ENCODE measurements around the gene FBXO46. TPM values are rescaled to one million over a fixed set of nuclear protein-coding genes. Genes with fewer than 3 reads are reported as not detected.

FBXO46 gene
- total RNA-seq, 2 experiments from 2014 or later = 27.5 to 32.2 TPM

DNA sequence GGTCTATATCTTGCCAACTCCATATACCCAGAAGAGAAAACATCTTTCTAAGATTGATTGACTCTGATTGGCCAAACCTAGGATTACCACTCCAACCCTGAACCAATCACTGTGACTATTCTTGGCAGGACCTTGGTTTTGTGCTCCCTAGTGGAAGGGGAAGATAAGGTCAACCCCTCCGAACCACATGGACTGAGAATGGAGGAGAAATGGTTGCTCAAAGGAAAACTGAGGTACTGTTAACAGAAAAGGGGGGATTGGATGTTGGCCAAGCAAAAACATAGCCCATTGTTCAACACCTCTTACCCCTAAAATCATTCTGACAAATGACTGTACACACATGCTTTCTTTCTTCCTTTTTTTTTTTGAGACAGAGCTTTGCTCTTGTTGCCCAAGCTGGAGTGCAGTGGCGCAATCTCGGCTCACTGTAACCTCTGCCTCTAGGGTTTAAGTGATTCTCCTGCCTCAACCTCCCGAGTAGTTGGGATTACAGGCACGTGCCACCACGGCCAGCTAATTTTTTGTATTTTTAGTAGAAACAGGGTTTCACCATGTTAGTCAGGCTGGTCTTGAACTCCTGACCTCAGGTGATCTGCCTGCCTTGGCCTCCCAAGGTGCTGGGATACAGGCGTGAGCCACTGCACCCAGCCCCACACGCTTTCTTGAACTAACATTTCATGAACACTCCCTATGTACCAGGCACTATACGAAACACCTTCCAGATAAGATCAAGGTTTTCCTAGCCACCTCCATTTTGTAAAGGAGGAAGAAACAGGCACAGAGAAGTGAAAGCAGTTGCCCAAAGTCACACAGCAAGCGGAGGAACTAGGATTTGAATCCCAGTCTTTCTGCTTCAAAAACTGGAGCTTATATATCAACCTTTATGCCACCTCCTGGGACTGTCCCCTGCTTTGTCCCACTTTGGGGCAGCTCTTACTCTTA lies 9.1 kb upstream of the FBXO46 start:
- POLR2A ChIA-PET = interaction anchor here (0.6 kb wide), 1 partner anchor 834 kb away, joined by 3 read pairs; no protein-coding TSS in a partner anchor
- DNase-seq (ENCODE audit: low spot score) = no peak

GRCh38 chr19:45733160-45733810 lies 2.6 kb upstream of the FBXO46 start, which contains the start of gene MEIOSIN:
TSS of gene MEIOSIN (plus strand) at chr19:45733439. CDS start at chr19:45735377, 1,938 bp downstream.
- no peak for DNase-seq (ENCODE audit: low spot score)
- H3K9me2 ChIP-seq (ENCODE audit: insufficient read depth, low read length) = no peaks in the 10 kb centered on the region
- TF ChIP-seq EZH2phosphoT487 (IDR thresholded peaks at IDR 0.05; ENCODE audit: borderline replicate concordance, low read depth, low read length) (no peak), CTCF (conservative IDR thresholded peaks at IDR 0.05; ENCODE audit: low read length) (no peak)
- intact Hi-C loops (cut with micrococcal nuclease; ENCODE audit: unreplicated experiment) = no loop called here
- CTCF ChIA-PET (ENCODE audit: unreplicated experiment) = no interaction called here
- H3K36me3 ChIP-seq (ENCODE audit: insufficient read depth, low read length) = no peaks in the 10 kb centered on the region
- no peak within 1 kb of the TSS for H3K4me3 ChIP-seq (ENCODE audit: low read depth, low read length, poor library complexity, severe bottlenecking)
- H3K9me3 ChIP-seq (ENCODE audit: low read length) = no peaks in the 10 kb centered on the region
- H3K4me2 ChIP-seq (ENCODE audit: low read length) = no peak within 1 kb of the TSS
- H3K79me2 ChIP-seq (ENCODE audit: insufficient read depth, low read depth, low read length) = peaks cover 24% of the 10 kb centered on the region; the same call in 1 of the 2 replicates
- no peak within 1 kb of the TSS for H2AFZ ChIP-seq (ENCODE audit: low read length)
- H3K27ac ChIP-seq (ENCODE audit: low read depth, low read length, poor library complexity, severe bottlenecking) = no peak within 1 kb of the TSS
- POLR2A ChIA-PET = interaction anchor here (0.7 kb wide), 1 partner anchor 16 kb away, joined by 4 read pairs; no protein-coding TSS in a partner anchor
- H4K20me1 ChIP-seq (ENCODE audit: insufficient read depth, low read length) = no peaks in the 10 kb centered on the region
- no TSS peak for BruUV-seq (replicated peaks)
- H3K4me1 ChIP-seq (ENCODE audit: insufficient read depth, low read length, poor library complexity, severe bottlenecking) = peaks cover 11% of the 10 kb centered on the region

More for the DNA sequence above, 9.1 kb upstream of the FBXO46 start:
- intact Hi-C loops (cut with micrococcal nuclease; ENCODE audit: unreplicated experiment) = no loop called here
- Histone ChIP-seq H3K4me3 (ENCODE audit: low read depth, low read length, poor library complexity, severe bottlenecking) (no peak overlapping the region), H3K36me3 (ENCODE audit: insufficient read depth, low read length) (no peaks in the 10 kb centered on the region), H4K20me1 (ENCODE audit: insufficient read depth, low read length) (no peaks in the 10 kb centered on the region), H3K9me2 (ENCODE audit: insufficient read depth, low read length) (no peaks in the 10 kb centered on the region), H2AFZ (ENCODE audit: low read length) (peak overlapping the region; percentile 35; the same call in 1 of the 2 replicates), H3K4me1 (ENCODE audit: insufficient read depth, low read length, poor library complexity, severe bottlenecking) (no peaks in the 10 kb centered on the region), H3K79me2 (ENCODE audit: insufficient read depth, low read depth, low read length) (no peaks in the 10 kb centered on the region), H3K4me2 (ENCODE audit: low read length) (no peak overlapping the region), H3K27ac (ENCODE audit: low read depth, low read length, poor library complexity, severe bottlenecking) (no peak overlapping the region), H3K9me3 (ENCODE audit: low read length) (no peaks in the 10 kb centered on the region)
- no peak for TF ChIP-seq EZH2phosphoT487 (IDR thresholded peaks at IDR 0.05; ENCODE audit: borderline replicate concordance, low read depth, low read length)
- TF ChIP-seq CTCF (conservative IDR thresholded peaks at IDR 0.05; ENCODE audit: low read length) = no peak
- BruUV-seq (replicated peaks) = no TSS peak
- CTCF ChIA-PET (ENCODE audit: unreplicated experiment) = no interaction called here
